Peyer's patch (tissue), 4 donors: ENCODE data around the gene RPS2.

Experiments
- CTCF ChIP-seq, 6 experiments: fragments of 450-650 bp in 4 of 6; fragments of 200-600 bp in 2 of 6; sonication (generic) in 1 of 6; IDR thresholded peaks; one replicate each; pipeline ENCODE4 v1.5.1; 2017 to 2019; ENCODE audit warnings: antibody characterized with exemption in 6 of 6, mild to moderate bottlenecking in 3 of 6, moderate library complexity in 1 of 6
- POLR2A ChIP-seq, 2 donors: fragments of 450-650 bp; IDR thresholded peaks; one replicate each; pipeline ENCODE4 v1.5.1; 2017; ENCODE audit warnings: antibody characterized with exemption in 2 of 2, mild to moderate bottlenecking in 2 of 2, moderate library complexity in 2 of 2

- TF ChIP-seq CTCF (IDR thresholded peaks at IDR 0.05) (no peak), POLR2A (IDR thresholded peaks at IDR 0.05) (no peak)
Measured at GRCh38 chr16:2009164-2009711, 44.6 kb upstream of the RPS2 start.
